ENCODE data around the gene CEP57L1.

Gene CEP57L1

GRCh38 chr6:109087661-109088264 is 7.5 kb upstream of the CEP57L1 start:
- no peak for TF ChIP-seq CTCF (IDR thresholded peaks at IDR 0.05)

DNA sequence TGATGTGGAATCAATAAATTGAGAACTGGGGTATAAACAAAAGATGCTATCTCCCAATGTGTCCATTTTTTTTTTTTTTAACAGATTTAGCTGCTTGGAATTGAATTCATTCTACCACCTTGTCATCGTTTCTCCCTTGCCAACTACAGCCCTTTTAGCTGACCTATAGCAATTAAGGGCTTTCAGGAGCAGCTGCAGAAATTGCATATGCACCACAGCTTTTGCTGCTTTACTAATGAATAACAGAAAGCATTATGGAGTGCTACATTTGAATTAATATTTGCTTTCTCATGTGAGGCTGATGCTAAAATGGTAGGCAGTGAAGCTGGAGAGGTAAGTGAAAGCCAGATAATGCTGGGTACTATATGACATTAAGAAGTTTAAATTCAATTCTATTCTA is 6.3 kb upstream of the CEP57L1 start:
- TF ChIP-seq CTCF (IDR thresholded peaks at IDR 0.05) = no peak

GRCh38 chr6:109091314-109092024 is 3.8 kb upstream of the CEP57L1 start:
- no peak for TF ChIP-seq CTCF (IDR thresholded peaks at IDR 0.05)

GRCh38 chr6:109092074-109092473 is 3.2 kb upstream of the CEP57L1 start:
- TF ChIP-seq CTCF (IDR thresholded peaks at IDR 0.05) = no peak

GRCh38 chr6:109093732-109094415 is 1.4 kb upstream of the CEP57L1 start:
- no peak for TF ChIP-seq CTCF (IDR thresholded peaks at IDR 0.05)

- no peak for TF ChIP-seq CTCF (IDR thresholded peaks at IDR 0.05)
These were observed 781 bp upstream of the CEP57L1 start, which contains the start of gene SESN1 for GRCh38 chr6:109094416-109095035. TSS of gene SESN1 (minus strand) at chr6:109094846. CDS start at chr6:109094073, 773 bp downstream.

DNA sequence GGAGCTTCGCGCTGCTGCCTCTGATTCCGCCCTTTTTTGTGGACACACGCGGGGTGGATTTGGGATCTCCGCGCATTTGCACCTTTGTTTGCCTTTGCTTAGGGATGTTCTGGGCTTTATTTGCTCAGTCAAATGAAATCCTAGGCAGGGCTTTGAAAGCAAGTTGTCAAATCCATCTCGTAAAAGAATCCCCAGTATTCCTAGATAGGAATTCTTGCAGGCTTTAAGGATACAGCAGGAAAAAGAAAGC is 453 bp downstream of the CEP57L1 start:
- TF ChIP-seq CTCF (IDR thresholded peaks at IDR 0.05) = no peak
